SIG-M5 (cell line): Measurements from ENCODE around the gene SPEF2.

Source experiments
- DNase-seq: peaks from one replicate; lab custom pipeline; 2025; lab: John Stamatoyannopoulos, UW

Gene SPEF2

GRCh38 chr5:35617435-35618303, at the start of gene SPEF2:
Gene SPEF2, plus strand, starts transcription at chr5:35617863. Its CDS starts 135 bp downstream, at chr5:35617998.
- DNase-seq: peak; percentile 81

DNA sequence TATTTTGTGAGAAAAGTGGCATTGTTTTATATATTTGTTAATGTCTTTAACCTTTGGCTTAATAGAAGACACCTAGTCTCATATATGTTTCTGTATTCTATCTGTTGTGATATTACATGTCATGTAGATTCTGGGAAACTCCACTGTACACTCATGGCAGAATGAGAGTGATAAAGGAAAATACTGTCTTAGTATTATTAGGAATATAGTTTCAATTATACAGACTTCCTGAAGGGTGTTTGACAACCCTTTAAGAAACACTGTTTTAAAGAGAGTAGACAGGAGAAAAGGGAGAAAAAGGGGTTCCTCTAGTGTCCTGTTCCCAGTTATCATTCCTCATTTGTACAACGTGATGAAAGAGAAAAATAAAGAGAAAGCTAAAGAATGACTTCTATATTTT, 42.1 kb upstream of the SPEF2 start:
- DNase-seq: no peak

- DNase-seq: no peak
Observed at GRCh38 chr5:35587419-35587818, 30.2 kb upstream of the SPEF2 start.

DNA sequence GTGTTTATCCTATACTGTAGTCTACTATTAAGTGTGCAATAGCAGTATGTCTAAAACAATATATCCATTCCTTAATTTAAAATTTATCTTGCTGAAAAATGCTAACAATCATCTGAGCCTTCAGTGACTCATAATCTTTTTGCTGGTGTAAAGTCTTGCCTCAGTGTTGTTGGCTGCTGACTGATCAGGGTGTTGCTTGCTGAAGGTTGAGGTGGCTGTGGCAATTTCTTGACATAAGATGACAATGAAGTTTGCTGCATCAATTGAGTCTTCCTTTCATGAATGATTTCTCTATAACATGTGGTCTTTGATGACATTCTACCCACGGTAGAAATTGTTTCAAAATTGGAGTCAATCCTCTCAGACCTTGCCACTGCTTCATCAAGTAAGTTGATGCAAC, 24.3 kb upstream of the SPEF2 start:
- DNase-seq: no peak

DNA sequence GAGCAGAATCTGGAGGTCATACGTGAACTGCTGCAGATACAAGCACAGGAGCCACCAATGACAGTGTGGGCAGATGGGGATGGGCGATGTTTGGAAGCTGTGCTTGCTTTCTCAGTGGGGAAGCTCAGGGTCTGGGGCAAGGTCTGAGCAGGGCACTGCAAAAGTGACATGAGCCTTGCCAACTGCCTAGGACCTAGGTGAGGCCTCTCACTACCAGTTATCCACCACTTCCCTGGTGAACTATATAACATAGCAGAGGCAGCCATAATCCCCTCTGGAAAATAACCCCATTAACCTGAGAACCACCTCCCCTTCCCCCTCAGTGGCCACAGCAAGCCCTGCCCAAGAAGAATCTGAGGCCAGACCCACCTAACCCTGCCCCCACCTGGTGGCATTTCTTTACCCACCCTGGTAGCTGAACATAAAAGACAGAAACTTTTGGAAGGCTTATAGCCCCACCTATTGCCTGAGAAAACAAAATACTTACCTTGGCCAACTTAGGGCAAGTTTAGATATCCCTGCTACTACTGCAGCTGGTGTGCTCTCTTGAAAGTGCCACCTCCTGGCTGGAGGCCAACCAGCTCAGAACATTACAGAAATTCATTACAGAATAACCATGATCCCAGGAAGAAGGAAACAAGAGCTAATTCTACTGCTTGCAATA, 18.8 kb upstream of the SPEF2 start:
- no peak for DNase-seq

DNA sequence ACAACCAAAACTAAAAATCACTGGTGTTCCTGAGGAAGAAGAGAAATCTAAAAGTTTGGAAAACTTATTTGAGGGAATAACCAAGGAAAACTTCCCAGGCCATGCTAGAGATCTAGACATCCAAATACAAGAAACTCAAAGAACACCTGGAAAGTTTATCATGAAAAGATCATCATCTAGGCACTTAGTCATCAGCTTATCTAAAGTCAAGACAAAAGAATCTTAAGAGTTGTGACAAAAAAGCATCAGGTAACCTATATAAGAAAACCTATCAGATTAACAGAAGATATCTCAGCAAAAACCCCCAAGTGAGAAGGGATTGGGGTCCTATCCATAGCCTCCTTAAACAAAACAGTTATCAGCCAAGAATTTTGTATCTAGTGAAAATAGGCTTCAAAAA, 17.1 kb upstream of the SPEF2 start:
- DNase-seq: no peak

DNA sequence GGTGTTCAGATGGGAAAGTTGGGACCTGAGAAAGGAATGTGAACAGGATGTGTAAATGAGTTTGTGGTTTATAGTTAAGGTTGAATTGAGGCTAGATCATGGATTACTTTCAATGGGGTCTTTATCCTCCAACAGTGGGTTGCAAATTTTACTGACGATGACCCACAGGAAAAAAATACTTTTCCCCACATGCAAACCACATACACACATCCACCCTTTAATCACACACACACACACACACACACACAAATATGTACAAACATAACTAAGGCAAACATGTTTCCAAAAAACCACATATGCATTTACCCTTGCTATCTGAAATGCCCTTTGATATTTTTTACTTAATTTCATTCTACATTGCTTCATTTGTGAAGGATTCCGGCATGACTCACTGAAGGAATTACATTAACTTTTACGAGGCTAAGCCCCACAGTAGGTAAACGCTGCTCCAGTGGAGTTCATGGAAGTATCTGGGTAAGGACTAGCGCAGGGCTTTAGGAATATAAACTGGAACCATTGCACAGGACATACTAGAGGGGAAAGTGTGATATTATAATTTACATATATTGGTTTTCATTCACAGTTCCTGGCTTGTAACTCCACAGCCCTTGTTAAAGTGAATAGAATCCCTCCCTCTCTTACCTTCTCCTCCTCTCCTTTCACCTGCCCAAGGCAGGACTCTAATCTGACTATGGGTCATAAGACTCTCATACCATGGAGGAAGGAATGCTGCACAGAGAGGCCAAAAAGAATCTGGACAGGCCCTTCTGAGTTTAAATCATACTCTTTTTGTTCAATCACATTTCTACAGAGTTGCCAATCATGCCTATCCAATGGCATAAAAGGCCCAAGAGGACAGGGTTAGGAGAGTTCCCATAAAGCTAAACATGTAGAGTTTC, 8.5 kb upstream of the SPEF2 start:
- no peak for DNase-seq

DNA sequence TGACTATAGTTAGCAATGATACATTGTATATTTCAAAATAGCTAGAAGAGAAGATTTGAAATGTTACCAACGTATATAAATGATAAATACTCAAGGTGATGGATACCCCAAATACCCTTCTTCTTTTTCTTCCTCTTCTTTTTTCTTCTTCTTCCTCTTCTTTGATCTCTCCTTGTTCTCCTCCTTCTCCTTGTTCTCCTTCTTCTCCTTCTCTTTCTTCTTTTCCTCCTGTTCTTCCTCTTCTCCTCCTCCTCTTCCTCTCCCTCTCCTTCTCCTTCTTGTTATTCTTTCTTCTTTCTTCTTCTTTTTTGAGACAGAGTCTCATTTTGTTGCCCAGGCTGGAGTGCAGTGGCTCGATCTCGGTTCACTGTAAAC, 616 bp upstream of the SPEF2 start:
- no peak for DNase-seq

- DNase-seq: no peak
Observed at GRCh38 chr5:35618304-35618636, 607 bp downstream of the SPEF2 start.

DNA sequence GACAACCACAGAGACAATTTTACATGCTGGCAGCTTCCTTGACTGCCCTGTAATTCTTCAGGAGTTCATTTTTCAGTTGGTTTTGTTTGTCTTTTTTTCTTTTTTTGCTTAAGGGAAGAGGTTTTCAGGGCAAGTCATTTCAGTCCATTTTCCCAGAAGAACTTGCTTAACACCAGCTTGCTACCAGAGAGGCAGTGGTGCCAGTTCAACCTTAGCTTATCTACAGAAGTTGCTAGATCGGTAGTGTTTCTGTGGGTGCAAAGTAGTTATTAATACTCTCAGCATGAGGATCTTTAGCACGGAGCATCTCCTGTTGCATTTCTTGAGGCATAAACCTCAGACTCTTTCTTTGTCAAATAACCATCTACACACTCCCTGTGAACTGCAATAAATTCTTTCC, 1.1 kb downstream of the SPEF2 start:
- DNase-seq: no peak

DNA sequence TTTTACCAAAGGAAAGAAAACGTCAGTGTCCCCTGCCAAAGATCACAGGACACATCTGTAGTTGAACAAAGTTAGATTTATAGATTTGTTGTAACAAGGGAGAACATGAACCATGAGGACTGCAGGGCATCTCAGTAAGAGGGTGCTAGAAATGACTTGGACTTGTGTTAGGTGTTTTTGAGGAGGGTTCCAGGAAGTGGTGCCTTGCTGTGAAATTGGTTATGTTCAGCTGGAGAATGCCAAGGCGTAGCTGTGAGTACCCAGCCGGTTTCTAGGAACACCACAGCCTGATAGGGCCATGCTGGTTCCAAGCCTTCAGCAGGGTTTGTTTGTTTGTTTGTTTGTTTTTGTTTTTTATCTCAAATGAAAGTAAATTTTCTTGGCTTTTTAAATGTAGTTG, 5.3 kb downstream of the SPEF2 start:
- no peak for DNase-seq

GRCh38 chr5:35623991-35624390, 6.3 kb downstream of the SPEF2 start:
- no peak for DNase-seq

- no peak for DNase-seq
Observed at GRCh38 chr5:35626108-35626507, 8.4 kb downstream of the SPEF2 start.

DNA sequence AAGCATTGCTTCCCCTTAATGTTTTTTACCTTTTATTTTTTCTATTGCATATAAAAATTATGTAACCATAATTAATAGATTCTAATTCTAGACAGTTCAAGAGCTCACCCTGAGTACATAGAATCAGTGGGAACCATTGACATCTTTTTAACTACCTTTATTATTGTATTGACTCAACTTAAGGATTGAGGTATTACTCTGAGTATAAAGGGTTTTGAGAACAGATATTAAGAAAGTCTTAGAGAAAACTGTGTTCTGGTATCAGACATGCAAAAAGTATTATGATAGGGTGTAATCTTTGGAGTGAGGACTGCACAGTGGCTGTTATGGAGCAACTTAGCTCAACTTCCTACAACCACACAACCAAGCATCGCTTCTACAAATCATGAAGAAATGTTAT, 8.9 kb downstream of the SPEF2 start:
- no peak for DNase-seq

GRCh38 chr5:35634326-35634725, 16.7 kb downstream of the SPEF2 start:
- no peak for DNase-seq

DNA sequence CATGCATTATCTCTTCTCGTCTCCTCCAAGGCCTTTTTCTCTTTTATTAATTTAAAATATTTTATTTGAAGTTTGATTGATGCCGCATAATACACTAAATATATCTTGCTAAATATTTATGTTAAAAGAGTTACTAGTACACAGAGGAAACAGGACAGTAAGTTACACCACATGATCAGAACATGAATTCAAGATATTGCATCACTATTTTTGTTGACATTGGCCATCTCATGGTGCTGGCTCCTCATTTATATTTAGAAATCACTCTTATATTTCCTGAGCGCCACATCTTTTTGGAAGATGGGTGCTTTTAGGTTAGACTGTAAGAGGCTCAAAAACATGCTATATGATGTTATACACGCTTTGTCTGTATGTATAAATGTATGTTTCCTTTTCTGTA, 23.0 kb downstream of the SPEF2 start:
- DNase-seq: no peak

DNA sequence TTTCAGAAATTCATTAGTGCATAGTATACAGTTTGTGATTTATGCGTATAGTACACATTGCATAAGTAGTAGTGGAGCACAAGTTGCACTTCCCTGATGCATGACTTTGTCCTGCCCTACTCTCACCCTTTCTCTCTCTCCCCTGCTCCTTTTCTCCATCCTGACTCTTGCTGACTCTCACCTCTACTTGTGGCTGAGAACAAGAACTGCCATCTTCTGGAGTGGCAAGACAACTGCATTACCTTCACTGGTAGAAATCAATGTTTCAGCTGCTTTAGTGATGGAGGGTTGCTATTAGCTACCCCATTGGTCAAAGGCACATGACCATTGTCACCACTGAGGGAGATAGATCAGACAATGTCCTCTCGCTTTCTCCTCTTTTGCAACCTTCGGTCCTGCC, 26.9 kb downstream of the SPEF2 start:
- no peak for DNase-seq

DNA sequence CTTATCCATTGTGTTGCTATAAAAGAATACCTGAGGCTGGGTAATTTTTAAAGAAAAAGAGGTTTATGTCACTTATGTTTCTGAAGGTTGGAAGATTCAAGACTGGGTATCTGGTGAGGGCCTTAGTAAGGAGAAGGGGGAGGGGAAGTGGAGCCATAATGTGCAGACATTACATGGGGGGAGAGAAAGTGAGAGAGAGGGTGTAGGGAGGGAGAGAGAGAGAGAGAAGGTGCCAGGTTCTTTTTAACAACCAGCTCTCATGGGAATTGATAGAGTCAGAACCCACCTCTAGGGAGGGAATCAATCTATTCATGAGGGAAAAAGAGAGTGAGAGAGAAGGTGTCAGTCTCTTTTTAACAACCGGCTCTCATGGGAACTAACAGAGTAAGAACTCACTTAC, 29.5 kb downstream of the SPEF2 start:
- no peak for DNase-seq

DNA sequence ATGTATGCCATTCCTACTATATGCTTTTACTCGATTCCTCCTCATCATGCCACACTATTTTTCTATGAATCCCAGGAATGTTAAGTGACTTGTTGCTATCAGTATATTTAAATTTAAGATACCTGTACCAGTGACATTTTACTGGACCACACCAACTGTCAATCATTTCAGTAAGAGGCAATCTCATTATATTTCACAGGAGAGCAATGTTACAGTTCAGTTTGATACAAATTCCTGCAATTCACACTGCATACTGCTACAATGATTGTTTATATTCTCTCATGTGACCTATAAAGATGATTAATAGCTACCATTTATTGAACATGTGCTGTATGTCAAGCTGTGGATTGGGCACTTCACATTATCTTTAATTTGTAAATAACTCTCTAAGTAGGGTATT, 30.0 kb downstream of the SPEF2 start:
- DNase-seq: no peak

GRCh38 chr5:35651002-35651756, 33.5 kb downstream of the SPEF2 start:
- DNase-seq: no peak

DNA sequence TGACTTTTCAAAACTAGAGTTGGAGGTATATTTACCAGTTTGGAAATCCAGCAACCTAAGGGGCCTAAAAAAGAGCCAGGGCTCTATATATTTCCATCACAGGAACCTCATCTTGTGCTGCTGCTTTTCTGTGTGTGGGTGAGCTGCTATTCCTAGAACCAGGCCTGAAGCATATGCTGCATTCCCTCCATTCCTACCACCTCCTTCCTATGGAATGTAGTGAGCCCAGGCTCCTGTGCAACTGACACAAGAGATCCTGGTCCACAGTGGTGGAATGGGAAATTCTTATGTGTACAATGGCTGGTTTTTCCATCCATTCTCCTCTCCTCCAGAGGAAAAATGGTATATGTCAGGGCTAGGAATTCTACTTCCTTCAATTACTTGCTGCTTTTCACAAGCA, 39.1 kb downstream of the SPEF2 start:
- no peak for DNase-seq

- DNase-seq: no peak
Observed at GRCh38 chr5:35657877-35658276, 40.2 kb downstream of the SPEF2 start.
